H1 (cell line): ENCODE data around the gene ANGPTL4. TPM values are rescaled to one million over a fixed set of nuclear protein-coding genes. Genes with fewer than 3 reads are reported as not detected.

Experiments
- BCL11A ChIP-seq, 2 experiments: IDR thresholded peaks; one replicate each; pipeline ENCODE4 v1.6.1; 2011; ENCODE audit warnings: low read depth in 2 of 2, low read length in 2 of 2, mild to moderate bottlenecking in 2 of 2
- CHD7 ChIP-seq: fragments of 300-600 bp; sonication (generic); IDR thresholded peaks from 2 replicates; pipeline ENCODE4 v1.7.1; 2012; ENCODE audit warnings: low read length, moderate library complexity, mild to moderate bottlenecking, inconsistent platforms; ENCODE audit not compliant: insufficient replicate concordance
- JUN ChIP-seq: IDR thresholded peaks from 2 replicates; pipeline ENCODE4 v1.6.1; 2011; ENCODE audit warnings: low read depth, mild to moderate bottlenecking, improper control_type of control experiment, low read length
- RFX5 ChIP-seq: IDR thresholded peaks from 2 replicates; pipeline ENCODE4 v1.6.1; 2011; ENCODE audit warnings: low read depth, low read length, improper control_type of control experiment, borderline replicate concordance
- RNF2 ChIP-seq: fragments of 200-900, 300-1000 bp; sonication (generic); IDR thresholded peaks from 2 replicates; pipeline ENCODE4 v1.7.1; 2016; ENCODE audit warnings: borderline replicate concordance, low read depth, mild to moderate bottlenecking, antibody characterized with exemption, low read length; ENCODE audit not compliant: poor library complexity, severe bottlenecking; ENCODE audit errors: missing control alignments
- RXRA ChIP-seq: IDR thresholded peaks from 2 replicates; pipeline ENCODE4 v1.6.1; 2011; ENCODE audit warnings: low read depth, mild to moderate bottlenecking, low read length, moderate library complexity; ENCODE audit not compliant: insufficient read depth
- SP2 ChIP-seq: IDR thresholded peaks from 2 replicates; pipeline ENCODE4 v1.6.1; 2012; ENCODE audit warnings: mild to moderate bottlenecking, low read length, inconsistent platforms
- TAF7 ChIP-seq: optimal IDR thresholded peaks from 2 replicates; pipeline ENCODE3; 2011; ENCODE audit warnings: low read depth, mild to moderate bottlenecking, inconsistent platforms, low read length, moderate library complexity, borderline replicate concordance
- polyA plus RNA-seq, 7 experiments: library from polyadenylated mRNA; depleted of rRNA in 3 of 7; stranded (reverse) in 5 of 7; unstranded in 2 of 7; fragments of >200 nt in 5 of 7; fragments of 200-250 nt in 2 of 7; gene quantifications; 1 replicate in 5 of 7; 2 replicates in 1 of 7; 4 replicates in 1 of 7; pipeline versions ENCODE4 v1.2.1 to v1.2.3, GENCODE V29; 2011 to 2013; ENCODE audit warnings: missing spikeins in 2 of 7, mixed read lengths in 2 of 7
- total RNA-seq: library from RNA; stranded (reverse); fragmentation: NEBNext Ultra II Directional; extraction: Animal tissue kit (Norgen Biotek cat#: 25700); gene quantifications from 2 replicates; pipeline ENCODE4 v1.2.1, GENCODE V29; 2021

The ANGPTL4 gene
- total and polyA plus RNA-seq, 2 of the 8 experiments (the other 6 are each of a cell fraction or from before 2014, with no cell fraction given): 2.3 to 6.5 TPM

- TF ChIP-seq CHD7: no peak
- no peak for TF ChIP-seq RXRA
- no peak for TF ChIP-seq BCL11A (IDR thresholded peaks at IDR 0.05; ENCODE audit: low read depth in 2 of 2, low read length in 2 of 2)
- no peak for TF ChIP-seq JUN
- no peak for TF ChIP-seq RNF2
- TF ChIP-seq RFX5: no peak
- TF ChIP-seq SP2: no peak
- TF ChIP-seq TAF7: no peak
Observed at GRCh38 chr19:8397271-8397670, 33.3 kb downstream of the ANGPTL4 start (continued).
